HFFc6 (cell line): ENCODE measurements around the gene COL8A2. TPM values are rescaled to one million over a fixed set of nuclear protein-coding genes. Genes with fewer than 3 reads are reported as not detected.

Source experiments
- DNase-seq: peaks from one replicate; pipeline ENCODE4 v3.0.0-alpha.2; 2018
- H3K27ac Mint-ChIP-seq: 2 replicates; pipeline ENCODE4 v1.8.0; 2020; ENCODE audit warnings: mild to moderate bottlenecking, mixed read lengths
- H3K27me3 Mint-ChIP-seq: 2 replicates; pipeline ENCODE4 v1.8.0; 2021; ENCODE audit warnings: mild to moderate bottlenecking, moderate library complexity, mixed read lengths; ENCODE audit not compliant: insufficient read depth
- H3K36me3 Mint-ChIP-seq: 2 replicates; pipeline ENCODE4 v1.8.0; 2021; ENCODE audit warnings: low read depth, mixed read lengths
- H3K4me1 Mint-ChIP-seq: 2 replicates; pipeline ENCODE4 v1.8.0; 2020; ENCODE audit warnings: low read depth, mixed read lengths
- H3K4me3 Mint-ChIP-seq: 2 replicates; pipeline ENCODE4 v1.8.0; 2020; ENCODE audit warnings: mild to moderate bottlenecking, moderate library complexity, mixed read lengths
- H3K9me3 Mint-ChIP-seq: 2 replicates; pipeline ENCODE4 v1.8.0; 2020; ENCODE audit warnings: mild to moderate bottlenecking, mixed read lengths
- total RNA-seq, 6 experiments: library from RNA; stranded (reverse); fragmentation: NEBNext Ultra II Directional; extraction: Animal tissue kit (Norgen Biotek cat#: 25700); gene quantifications; 2 replicates in 1 of 6; 3 replicates in 5 of 6; pipeline ENCODE4 v1.2.3, GENCODE V29; 2021
- TF ChIP-seq, protein P1 (sequence below): fragments of 200-600 bp; sonication (generic); IDR thresholded peaks from 2 replicates; pipeline ENCODE4 v1.5.0; 2021; ENCODE audit warnings: antibody characterized with exemption, mild to moderate bottlenecking

Gene COL8A2
- total RNA-seq, 6 experiments from 2014 or later = 1.9 to 6.4 (median 2.4) TPM

- no peaks in the 10 kb centered on the region; the same call in 1 of the 2 replicates for H3K27me3 Mint-ChIP-seq
- H3K4me1 Mint-ChIP-seq = peaks cover 24% of the 10 kb centered on the region
- H3K36me3 Mint-ChIP-seq = no peaks in the 10 kb centered on the region
- no peak overlapping the region for H3K27ac Mint-ChIP-seq
- no peak overlapping the region for H3K4me3 Mint-ChIP-seq
- H3K9me3 Mint-ChIP-seq = no peaks in the 10 kb centered on the region
- DNase-seq = no peak
- TF ChIP-seq, protein P1, sequence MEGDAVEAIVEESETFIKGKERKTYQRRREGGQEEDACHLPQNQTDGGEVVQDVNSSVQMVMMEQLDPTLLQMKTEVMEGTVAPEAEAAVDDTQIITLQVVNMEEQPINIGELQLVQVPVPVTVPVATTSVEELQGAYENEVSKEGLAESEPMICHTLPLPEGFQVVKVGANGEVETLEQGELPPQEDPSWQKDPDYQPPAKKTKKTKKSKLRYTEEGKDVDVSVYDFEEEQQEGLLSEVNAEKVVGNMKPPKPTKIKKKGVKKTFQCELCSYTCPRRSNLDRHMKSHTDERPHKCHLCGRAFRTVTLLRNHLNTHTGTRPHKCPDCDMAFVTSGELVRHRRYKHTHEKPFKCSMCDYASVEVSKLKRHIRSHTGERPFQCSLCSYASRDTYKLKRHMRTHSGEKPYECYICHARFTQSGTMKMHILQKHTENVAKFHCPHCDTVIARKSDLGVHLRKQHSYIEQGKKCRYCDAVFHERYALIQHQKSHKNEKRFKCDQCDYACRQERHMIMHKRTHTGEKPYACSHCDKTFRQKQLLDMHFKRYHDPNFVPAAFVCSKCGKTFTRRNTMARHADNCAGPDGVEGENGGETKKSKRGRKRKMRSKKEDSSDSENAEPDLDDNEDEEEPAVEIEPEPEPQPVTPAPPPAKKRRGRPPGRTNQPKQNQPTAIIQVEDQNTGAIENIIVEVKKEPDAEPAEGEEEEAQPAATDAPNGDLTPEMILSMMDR = no peak
These were observed 26.2 kb downstream of the COL8A2 start for GRCh38 chr1:36098650-36099365.

- Mint-ChIP-seq H3K27me3 (no peaks in the 10 kb centered on the region; the same call in 1 of the 2 replicates), H3K9me3 (no peaks in the 10 kb centered on the region), H3K4me3 (no peak overlapping the region), H3K27ac (no peak overlapping the region), H3K36me3 (no peaks in the 10 kb centered on the region), H3K4me1 (peaks cover 24% of the 10 kb centered on the region)
- no peak for DNase-seq
- TF ChIP-seq, protein P1 = no peak
These were observed 27.1 kb downstream of the COL8A2 start for GRCh38 chr1:36097693-36098585.

DNA sequence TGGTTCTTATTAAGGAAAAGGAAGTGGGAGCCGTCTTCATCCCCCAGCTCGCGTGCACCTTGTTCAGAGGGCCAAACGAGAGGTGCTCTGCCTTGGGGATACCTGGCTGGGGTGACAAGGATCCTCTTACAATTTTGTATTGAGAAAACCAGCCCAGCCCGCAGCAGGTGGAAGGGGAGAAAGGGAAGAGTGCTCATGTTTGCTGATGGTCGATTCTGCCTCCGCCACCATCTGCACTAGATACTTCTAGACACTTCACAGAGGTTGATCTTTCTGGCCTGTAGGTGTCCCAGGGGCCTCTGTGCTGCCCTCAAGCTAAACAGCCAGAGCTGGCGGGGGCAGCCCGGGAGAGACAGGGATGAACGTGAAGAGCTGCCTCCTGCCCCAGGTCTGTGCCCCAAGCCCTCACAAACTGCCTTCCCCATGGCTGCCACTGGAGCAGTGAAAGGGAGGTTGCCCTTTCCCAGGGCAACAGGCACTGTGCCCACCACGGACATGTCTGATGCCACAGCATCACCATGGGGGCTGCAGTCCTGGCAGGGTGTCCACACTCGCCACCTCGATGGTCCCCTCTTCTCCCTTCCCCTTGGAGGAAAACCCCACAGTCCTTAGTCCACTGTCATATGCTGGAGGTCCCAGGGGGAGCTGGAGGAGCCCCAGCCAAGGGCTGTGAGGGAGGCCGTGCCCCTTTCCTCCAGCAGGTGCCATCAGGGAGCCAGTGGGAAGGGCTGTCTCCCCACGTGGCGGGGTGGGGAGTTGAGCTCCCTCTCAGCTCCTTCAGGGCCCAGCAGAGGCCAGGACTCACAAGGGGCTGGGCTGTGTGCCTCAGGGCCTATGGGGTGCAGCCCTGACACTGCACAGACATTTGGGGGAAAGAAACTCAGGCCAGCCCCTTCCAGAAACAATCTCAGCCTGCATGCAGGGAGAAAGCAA, 28.3 kb downstream of the COL8A2 start:
- Mint-ChIP-seq H3K27ac (no peak overlapping the region), H3K4me1 (peaks cover 24% of the 10 kb centered on the region), H3K27me3 (peaks cover 3% of the 10 kb centered on the region; the same call in 1 of the 2 replicates), H3K36me3 (no peaks in the 10 kb centered on the region), H3K4me3 (no peak overlapping the region), H3K9me3 (no peaks in the 10 kb centered on the region)
- DNase-seq = peak; percentile 23
- TF ChIP-seq, protein P1 = peak; percentile 68

DNA sequence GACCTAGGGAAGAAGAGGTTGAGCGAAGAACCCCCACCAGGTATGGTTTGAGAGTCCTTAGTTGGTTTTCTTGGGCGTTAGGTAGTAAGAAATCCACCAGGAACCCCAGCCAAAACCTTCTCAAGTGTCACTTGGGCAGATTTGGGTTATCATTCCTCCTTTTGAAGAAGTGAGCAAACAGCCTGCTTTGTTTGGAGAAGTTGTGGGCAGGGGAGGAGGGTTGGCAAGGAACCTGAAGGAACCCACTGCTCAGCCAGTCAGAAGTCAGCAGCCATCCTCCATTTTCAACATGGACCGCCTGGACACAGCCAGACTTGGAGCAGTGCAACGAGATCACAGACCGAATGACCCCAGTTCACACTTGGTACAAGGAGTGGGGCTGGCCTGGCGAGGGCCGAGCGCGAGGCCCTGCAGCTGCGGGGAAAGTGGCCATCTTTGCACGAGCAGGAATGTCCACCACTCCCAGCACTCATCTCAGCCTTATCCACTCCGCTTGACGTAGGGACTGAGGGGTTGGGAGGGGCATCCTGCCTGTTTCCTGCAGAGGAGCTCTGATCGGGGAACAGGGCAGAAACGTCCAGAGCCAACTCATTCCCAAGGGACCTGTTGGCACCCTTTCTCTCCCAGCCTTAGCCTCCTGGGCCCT, 29.1 kb downstream of the COL8A2 start:
- Mint-ChIP-seq H3K27me3 (peaks cover 3% of the 10 kb centered on the region; the same call in 1 of the 2 replicates), H3K27ac (no peak overlapping the region), H3K36me3 (no peaks in the 10 kb centered on the region; the same call in 1 of the 2 replicates), H3K4me3 (no peak overlapping the region), H3K9me3 (no peaks in the 10 kb centered on the region), H3K4me1 (peaks cover 24% of the 10 kb centered on the region)
- TF ChIP-seq, protein P1 = no peak
- DNase-seq = no peak
